Ishikawa (cell line): ENCODE results near the gene HSD11B2.

Experiments
- CEBPB ChIP-seq: IDR thresholded peaks from 2 replicates; pipeline ENCODE4 v1.6.1; 2012
- CREB1 ChIP-seq: IDR thresholded peaks from 2 replicates; pipeline ENCODE4 v1.6.1; 2012; ENCODE audit warnings: low read depth
- EGR1 ChIP-seq: IDR thresholded peaks from 2 replicates; pipeline ENCODE4 v1.6.1; 2012
- EP300 ChIP-seq: IDR thresholded peaks from 2 replicates; pipeline ENCODE4 v1.6.1; 2012; ENCODE audit warnings: borderline replicate concordance
- FOXM1 ChIP-seq: IDR thresholded peaks from 2 replicates; pipeline ENCODE4 v1.6.1; 2012; ENCODE audit warnings: low read depth, borderline replicate concordance
- MAX ChIP-seq: IDR thresholded peaks from 2 replicates; pipeline ENCODE4 v1.6.1; 2012
- NFIC ChIP-seq: IDR thresholded peaks from 2 replicates; pipeline ENCODE4 v1.6.1; 2012
- RAD21 ChIP-seq: IDR thresholded peaks from 2 replicates; pipeline ENCODE4 v1.6.1; 2012; ENCODE audit warnings: low read depth
- REST ChIP-seq: IDR thresholded peaks from 2 replicates; pipeline ENCODE4 v1.6.1; 2012; ENCODE audit warnings: low read depth, mild to moderate bottlenecking
- TAF1 ChIP-seq: IDR thresholded peaks from 2 replicates; pipeline ENCODE4 v1.6.1; 2012; ENCODE audit warnings: low read depth, mild to moderate bottlenecking
- TCF12 ChIP-seq: IDR thresholded peaks from 2 replicates; pipeline ENCODE4 v1.6.1; 2012; ENCODE audit warnings: low read depth
- TEAD4 ChIP-seq: IDR thresholded peaks from 2 replicates; pipeline ENCODE4 v1.6.1; 2012
- USF1 ChIP-seq: IDR thresholded peaks from 2 replicates; pipeline ENCODE4 v1.6.1; 2012
- YY1 ChIP-seq: IDR thresholded peaks from 2 replicates; pipeline ENCODE4 v1.6.1; 2012; ENCODE audit warnings: low read depth
- ZBTB7A ChIP-seq: IDR thresholded peaks from 2 replicates; pipeline ENCODE4 v1.6.1; 2012; ENCODE audit warnings: low read depth

The HSD11B2 gene

GRCh38 chr16:67395105-67395457 lies 35.8 kb upstream of the HSD11B2 start:
- TF ChIP-seq FOXM1, result no peak
- no peak for TF ChIP-seq CEBPB
- TF ChIP-seq TEAD4, result no peak
- TF ChIP-seq EP300, result no peak
- TF ChIP-seq REST, result no peak
- TF ChIP-seq RAD21, result no peak
- no peak for TF ChIP-seq CREB1
- TF ChIP-seq EGR1, result no peak
- no peak for TF ChIP-seq TAF1
- TF ChIP-seq MAX, result no peak
- no peak for TF ChIP-seq ZBTB7A
- no peak for TF ChIP-seq NFIC
- TF ChIP-seq USF1, result no peak
- TF ChIP-seq TCF12, result no peak

GRCh38 chr16:67395458-67396158 lies 35.3 kb upstream of the HSD11B2 start:
- no peak for TF ChIP-seq EGR1
- TF ChIP-seq YY1, result no peak
- no peak for TF ChIP-seq CREB1
- no peak for TF ChIP-seq USF1
- TF ChIP-seq RAD21, result no peak
- no peak for TF ChIP-seq MAX
- no peak for TF ChIP-seq ZBTB7A
- TF ChIP-seq REST, result no peak

- TF ChIP-seq TCF12 (no peak; the same call in 1 of the 2 replicates), TEAD4 (peak; percentile 43; the same call in 1 of the 2 replicates)
These were observed 34.5 kb upstream of the HSD11B2 start for GRCh38 chr16:67396159-67397035.

- no peak for TF ChIP-seq TCF12
- no peak for TF ChIP-seq ZBTB7A
- TF ChIP-seq CEBPB, result no peak
- no peak for TF ChIP-seq TEAD4
- TF ChIP-seq NFIC, result no peak
- TF ChIP-seq CREB1, result no peak
- TF ChIP-seq RAD21, result no peak
- TF ChIP-seq EP300, result no peak
- TF ChIP-seq EGR1, result no peak
These were observed 33.7 kb upstream of the HSD11B2 start for GRCh38 chr16:67397036-67397801.

- no peak for TF ChIP-seq USF1
- TF ChIP-seq FOXM1, result no peak
- TF ChIP-seq YY1, result no peak
- TF ChIP-seq REST, result no peak
- no peak for TF ChIP-seq TCF12
- TF ChIP-seq CEBPB, result no peak
- TF ChIP-seq TAF1, result no peak
- no peak for TF ChIP-seq RAD21
- no peak for TF ChIP-seq EP300
- TF ChIP-seq ZBTB7A, result no peak
- no peak for TF ChIP-seq NFIC
- TF ChIP-seq CREB1, result no peak
These were observed 32.9 kb upstream of the HSD11B2 start for GRCh38 chr16:67397812-67398545.
